Fibroblast of skin of left quadriceps (primary cell): Measurements from ENCODE around the gene HAL.

Experiments
- DNase-seq, 2 experiments: peaks; one replicate each; pipeline ENCODE4 v3.0.0-alpha.2; 2013; ENCODE audit warnings: low read depth in 2 of 2

The HAL gene

GRCh38 chr12:95996034-95996658 is at the start of gene HAL:
Gene HAL (minus strand): TSS chr12:95996344. CDS start chr12:95995910, 434 bp downstream.
- DNase-seq = no peak

- no peak for DNase-seq
Measured at GRCh38 chr12:96045566-96045965, 49.4 kb upstream of the HAL start.

- no peak for DNase-seq
Measured at GRCh38 chr12:96044943-96045290, 48.8 kb upstream of the HAL start.

- peak in 1 of 2 experiments; percentile 34 for DNase-seq
Measured at GRCh38 chr12:96044017-96044942, 48.1 kb upstream of the HAL start.

- DNase-seq = no peak
Measured at GRCh38 chr12:96041181-96041580, 45.0 kb upstream of the HAL start.

- no peak for DNase-seq
Measured at GRCh38 chr12:96040305-96041133, 44.4 kb upstream of the HAL start.

- DNase-seq = no peak
Measured at GRCh38 chr12:96039516-96039915, 43.4 kb upstream of the HAL start.

- no peak for DNase-seq
Measured at GRCh38 chr12:96036765-96037455, 40.8 kb upstream of the HAL start.

- peak; percentile 97 for DNase-seq
Measured at GRCh38 chr12:96035283-96036236, 39.4 kb upstream of the HAL start, which contains the start of gene LTA4H. Gene LTA4H (minus strand): TSS chr12:96035587. CDS start chr12:96035519, 68 bp downstream.

GRCh38 chr12:96034621-96035282 is 38.6 kb upstream of the HAL start:
- DNase-seq = no peak

- no peak for DNase-seq
Measured at GRCh38 chr12:96033549-96034389, 37.6 kb upstream of the HAL start.

- DNase-seq = no peak
Measured at GRCh38 chr12:96029826-96030225, 33.7 kb upstream of the HAL start.

- no peak for DNase-seq
Measured at GRCh38 chr12:96028538-96028937, 32.4 kb upstream of the HAL start.

GRCh38 chr12:96026331-96026730 is 30.2 kb upstream of the HAL start:
- no peak for DNase-seq

- DNase-seq = no peak
Measured at GRCh38 chr12:96025518-96025917, 29.4 kb upstream of the HAL start.

- DNase-seq = no peak
Measured at GRCh38 chr12:96020314-96021003, 24.3 kb upstream of the HAL start.

- DNase-seq = no peak
Measured at GRCh38 chr12:96015672-96016071, 19.5 kb upstream of the HAL start.

- DNase-seq = no peak
Measured at GRCh38 chr12:96014943-96015599, 18.9 kb upstream of the HAL start.
